Measurements from ENCODE around the gene ZNF333.

DNA sequence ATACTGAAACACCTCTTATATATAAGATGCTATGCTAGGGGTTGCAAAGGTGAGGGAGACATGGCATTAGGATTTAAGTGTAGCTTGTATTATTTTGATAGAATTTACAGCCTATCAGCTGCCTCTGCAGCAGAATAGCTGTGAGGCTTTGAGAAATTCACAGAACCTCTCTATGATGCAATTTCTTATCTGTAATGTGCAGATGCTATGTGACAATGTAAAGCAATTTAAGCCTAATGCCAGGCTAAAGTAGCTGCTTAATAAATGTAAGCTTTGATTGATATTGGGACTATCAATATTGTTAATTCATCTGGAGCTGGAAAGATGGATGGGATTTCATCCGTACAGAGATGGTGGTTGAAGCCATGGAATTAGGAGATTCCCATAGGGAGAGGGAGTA lies 16.8 kb upstream of the ZNF333 start:
- TF ChIP-seq, protein P1, sequence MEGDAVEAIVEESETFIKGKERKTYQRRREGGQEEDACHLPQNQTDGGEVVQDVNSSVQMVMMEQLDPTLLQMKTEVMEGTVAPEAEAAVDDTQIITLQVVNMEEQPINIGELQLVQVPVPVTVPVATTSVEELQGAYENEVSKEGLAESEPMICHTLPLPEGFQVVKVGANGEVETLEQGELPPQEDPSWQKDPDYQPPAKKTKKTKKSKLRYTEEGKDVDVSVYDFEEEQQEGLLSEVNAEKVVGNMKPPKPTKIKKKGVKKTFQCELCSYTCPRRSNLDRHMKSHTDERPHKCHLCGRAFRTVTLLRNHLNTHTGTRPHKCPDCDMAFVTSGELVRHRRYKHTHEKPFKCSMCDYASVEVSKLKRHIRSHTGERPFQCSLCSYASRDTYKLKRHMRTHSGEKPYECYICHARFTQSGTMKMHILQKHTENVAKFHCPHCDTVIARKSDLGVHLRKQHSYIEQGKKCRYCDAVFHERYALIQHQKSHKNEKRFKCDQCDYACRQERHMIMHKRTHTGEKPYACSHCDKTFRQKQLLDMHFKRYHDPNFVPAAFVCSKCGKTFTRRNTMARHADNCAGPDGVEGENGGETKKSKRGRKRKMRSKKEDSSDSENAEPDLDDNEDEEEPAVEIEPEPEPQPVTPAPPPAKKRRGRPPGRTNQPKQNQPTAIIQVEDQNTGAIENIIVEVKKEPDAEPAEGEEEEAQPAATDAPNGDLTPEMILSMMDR (conservative IDR thresholded peaks at IDR 0.05; ENCODE audit: low read depth, low read length), result no peak
- TF ChIP-seq EZH2 (IDR thresholded peaks at IDR 0.05; ENCODE audit: borderline replicate concordance, low read depth, low read length, poor library complexity, severe bottlenecking), result no peak
